OCI-LY3 (cell line): ENCODE data around the gene AMDHD2.

Source experiments
- CTCF ChIP-seq: fragments of 200-600, 300-600 bp; sonication (generic); IDR thresholded peaks from 2 replicates; pipeline ENCODE4 v1.5.1; 2014; ENCODE audit warnings: antibody characterized with exemption, low read length, low read depth
- EZH2phosphoT487 ChIP-seq: fragments of 200-600 bp; shearing (Covaris generic); IDR thresholded peaks from 2 replicates; pipeline ENCODE4 v1.6.1; 2018; ENCODE audit warnings: antibody characterized with exemption, mixed run types, low read depth

- TF ChIP-seq CTCF (no peak; the same call in 1 of the 2 replicates), EZH2phosphoT487 (no peak)
Measured at GRCh38 chr16:2507052-2507659, 13.0 kb upstream of the AMDHD2 start.
